GM21515 (cell line): ENCODE data around the gene CLASP1.
"Not testable (repeated sequence)": the region's sequence is repeated elsewhere in the genome, so short reads cannot be mapped to it uniquely, and the experiment has no call there.

Experiments
- ATAC-seq: cut with Tn5 transposase; IDR thresholded peaks from one replicate; pipeline ENCODE4 v1.9.1; 2021; ENCODE audit not compliant: unreplicated experiment

CLASP1 gene

DNA sequence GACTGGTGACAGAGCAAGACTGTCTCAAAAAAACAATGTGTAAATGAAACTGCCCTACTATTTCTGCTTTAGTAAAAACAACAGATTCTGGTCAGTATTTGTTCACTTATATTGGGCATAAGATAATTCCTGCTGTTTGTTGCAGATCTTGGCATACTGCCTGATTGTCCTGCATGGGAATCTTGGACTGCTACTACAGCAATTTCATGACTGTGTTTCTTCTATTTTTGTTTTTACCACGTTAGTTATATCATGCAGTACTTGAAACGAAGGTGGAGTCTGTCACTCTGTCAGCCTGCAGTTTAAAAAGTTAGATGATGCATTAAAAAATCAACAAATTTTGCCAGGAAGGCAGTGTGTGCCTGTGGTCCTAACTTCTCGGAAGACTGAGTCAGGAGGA lies 14.2 kb upstream of the CLASP1 start:
- ATAC-seq, result no peak

DNA sequence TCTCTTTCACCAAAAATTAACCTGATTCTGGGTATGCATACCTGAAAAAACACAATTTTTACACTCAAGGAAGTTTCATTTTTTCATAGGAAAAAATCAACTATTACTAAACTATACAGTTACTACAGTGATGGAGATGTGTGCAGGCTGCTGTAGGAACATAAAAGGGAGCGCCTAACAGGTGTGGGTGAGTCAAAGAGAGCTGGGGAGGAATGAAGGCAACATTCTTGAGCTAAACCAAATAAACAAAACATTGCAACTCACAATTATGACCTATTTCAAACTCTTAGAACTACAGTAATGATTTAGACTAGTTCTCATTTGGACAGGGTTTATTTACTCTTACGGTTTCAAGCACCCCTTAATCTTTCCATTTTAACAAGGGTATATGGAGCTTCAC lies 13.4 kb upstream of the CLASP1 start:
- ATAC-seq, result no peak

DNA sequence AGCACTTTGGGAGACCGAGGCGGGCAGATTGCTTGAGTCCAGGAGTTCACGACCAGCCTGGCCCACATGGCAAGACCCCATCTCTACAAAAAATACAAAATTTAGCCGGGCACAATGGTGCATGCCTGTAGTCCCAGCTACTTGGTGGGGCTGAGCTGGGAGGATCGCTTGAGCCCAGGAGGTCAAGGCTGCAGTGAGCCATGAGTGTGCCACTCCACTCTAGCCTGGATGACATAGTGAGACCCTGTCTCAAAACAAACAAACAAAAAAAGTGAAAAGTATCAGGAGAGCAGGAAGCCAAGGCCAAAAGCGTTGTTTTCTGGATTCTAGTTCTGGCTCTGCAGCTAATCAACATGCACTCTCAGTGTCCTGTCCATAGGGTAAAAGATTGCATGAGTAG lies 10.7 kb upstream of the CLASP1 start:
- ATAC-seq, result no peak

DNA sequence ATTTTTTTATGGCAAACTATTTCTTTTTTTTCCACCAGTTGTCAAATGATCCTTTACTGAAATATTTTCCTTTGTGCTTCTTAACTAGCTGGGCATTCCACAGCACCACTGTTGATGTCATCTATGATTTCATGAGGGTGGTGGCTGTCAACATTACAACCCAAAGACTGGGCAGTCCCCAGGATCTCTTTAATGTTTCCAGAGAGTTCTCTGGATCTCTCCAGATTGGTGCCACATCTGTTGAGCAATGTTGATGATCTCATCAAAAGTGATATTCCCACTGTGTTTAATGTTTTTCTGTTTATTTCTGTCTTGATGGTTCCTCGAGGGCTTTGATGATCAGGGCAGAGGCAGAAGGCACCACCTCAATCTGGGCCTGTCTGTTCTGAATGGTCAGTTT lies 9.1 kb upstream of the CLASP1 start:
- not testable (repeated sequence) for ATAC-seq

DNA sequence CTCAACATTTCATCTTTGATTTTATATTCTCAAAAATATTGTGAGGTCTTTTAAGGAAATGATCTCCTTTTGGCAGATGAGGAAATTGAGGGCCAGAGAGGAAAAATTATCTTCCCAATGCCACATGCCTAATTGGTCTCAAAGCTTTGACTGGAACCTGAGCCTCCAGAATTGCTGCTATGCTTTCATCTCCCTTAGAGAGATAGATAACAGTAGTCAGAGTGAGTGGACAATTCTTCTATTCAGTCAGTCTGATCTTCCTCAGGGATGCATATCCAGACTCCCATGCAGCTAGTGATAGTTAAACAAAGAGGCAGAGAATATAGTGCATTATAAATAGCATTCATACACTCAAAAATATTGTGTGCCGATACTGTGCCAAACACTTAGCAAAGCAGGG lies 3.8 kb upstream of the CLASP1 start:
- no peak for ATAC-seq

DNA sequence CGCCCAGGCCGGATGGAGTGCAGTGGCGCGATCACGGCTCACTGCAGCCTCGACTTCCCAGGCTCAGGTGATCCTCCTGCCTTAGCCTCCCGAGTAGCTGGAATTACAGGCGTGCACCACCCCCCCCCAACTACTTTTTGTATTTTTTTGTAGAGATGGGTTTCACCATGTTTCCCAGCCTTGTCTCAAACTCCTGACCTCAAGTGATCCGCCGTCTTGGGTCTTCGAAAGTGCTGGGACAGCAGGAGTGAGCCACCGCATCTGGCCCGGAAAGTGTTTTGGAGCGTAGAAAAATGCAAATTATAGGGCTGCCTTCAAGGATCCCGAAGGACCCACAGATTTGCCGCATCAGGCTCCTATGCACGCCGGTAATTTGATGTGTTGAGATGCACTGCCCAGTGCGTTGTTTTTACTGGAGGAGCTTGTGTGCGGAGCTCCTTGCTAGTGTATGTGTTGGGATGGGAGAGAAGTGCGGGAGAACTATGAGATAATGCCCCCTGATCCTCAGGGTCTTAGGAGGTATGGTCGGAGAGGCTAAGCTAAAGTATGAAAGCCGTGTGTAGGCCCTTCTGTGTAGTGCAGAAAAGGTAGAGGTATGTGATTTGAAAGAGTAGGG lies 1.2 kb upstream of the CLASP1 start:
- no peak for ATAC-seq

DNA sequence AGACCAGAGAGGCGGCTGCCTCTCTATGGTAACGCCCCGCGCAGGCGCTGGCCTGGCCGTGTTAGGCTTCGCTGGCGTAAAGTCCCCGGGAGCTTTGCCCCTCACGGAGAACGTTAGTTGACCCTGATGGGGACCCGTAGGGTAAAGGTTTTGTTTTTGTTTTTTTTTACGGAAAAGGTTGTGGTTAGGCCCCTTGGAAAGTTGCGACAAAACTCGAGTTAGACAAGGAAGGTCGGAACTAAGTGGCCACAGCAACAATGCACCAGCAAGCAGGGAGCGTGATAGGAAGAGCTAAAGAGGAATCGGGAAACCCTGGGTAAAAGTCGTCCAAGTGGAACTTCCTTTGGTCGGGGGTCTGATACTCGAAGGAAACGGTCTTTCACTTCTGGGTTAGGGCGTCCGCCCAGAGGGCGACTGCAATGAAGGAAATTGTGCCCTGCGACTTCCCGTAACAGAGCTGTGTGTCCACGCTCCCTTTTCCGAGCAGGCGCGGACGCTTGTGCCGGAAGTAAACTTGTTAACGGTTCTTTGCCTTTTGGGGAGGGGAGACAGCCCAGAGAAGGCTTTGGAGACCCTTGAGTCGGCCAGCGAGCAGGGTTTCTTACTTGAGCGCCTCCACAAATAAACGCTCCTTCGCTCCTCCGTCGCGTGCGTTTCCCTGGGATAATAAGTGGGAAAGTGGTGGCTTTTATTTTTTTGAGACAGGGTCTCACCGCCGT lies 493 bp upstream of the CLASP1 start:
- ATAC-seq, result peak; percentile 87

DNA sequence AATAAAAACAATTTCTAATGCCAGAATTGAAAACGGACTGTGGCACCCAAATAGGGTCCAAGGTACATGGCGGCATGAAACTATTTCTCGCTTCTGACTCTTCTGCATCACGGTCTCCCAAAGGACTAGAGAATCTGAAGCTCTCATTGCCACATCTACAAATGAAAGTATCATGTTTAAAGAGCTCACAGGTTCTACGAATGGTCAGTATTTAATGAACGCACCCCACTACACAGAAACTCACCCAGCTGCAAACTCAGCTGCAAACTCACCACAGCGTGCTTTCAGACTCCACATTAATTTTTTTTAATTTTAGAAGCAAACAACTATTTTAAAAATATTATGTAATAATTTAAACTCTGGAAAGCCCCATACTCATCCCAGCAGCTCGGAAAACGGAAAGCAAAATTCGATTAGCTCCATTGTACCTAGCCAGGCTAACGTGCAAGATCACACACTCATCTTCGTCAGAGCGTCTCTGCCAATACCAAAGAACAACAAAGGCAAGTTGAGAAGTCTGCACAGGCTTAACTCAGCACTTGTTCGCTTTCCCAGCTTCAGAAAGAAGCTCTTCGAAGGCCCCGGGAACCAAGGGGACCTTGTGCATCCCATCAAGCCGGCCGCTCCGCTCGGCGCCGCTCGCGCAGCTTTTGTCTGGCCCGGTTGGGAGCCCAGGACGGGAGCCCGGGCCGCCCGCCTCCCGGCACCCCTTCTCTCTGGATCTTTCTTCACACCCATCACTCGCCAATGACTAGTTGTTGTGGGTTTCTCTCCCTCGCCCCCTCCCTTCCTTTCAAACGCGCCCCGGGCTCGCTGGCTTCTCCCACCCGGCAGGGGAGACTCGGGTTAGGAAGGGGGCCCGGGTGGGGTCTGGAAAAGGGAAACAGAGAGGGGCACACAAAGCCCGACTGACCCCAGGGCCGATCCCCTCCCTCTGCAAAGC lies 785 bp downstream of the CLASP1 start:
- ATAC-seq, result peak; percentile 23

DNA sequence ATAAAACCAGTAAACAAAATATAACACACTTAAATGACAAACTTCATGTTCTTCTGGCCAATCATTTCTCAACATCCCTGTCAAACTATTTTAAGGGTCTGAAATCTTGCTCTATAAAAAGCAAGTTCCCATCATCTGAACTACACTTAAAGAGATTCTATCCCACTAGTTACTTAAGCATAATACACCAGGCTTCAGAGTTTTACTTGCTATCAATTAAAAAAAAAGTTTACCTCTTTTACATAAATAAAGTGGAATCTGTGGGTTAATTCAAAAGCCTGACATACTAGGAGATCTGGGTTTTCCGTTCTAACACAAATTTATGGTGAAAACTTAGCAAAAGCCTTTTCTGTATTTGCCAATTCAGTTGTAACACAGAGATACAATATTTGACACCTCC lies 1.9 kb downstream of the CLASP1 start:
- ATAC-seq, result no peak

DNA sequence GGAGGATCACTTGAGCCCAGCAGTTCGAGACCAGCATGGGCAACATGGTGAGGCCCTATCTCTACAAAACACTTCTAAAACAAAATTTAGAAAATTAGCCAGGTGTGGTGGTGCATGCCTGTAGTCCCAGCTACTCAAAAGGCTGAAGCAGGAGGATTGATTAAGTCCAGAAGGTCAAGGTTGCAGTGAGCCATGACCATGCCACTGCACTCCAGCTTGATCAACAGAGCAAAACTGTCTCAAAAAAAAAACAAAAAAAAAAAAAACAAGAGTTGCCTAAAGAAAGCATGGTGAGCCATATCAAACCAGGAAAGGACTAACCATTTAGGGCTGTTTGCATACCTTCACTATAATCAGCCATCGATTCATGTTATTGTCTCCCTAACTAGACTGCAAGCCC lies 4.5 kb downstream of the CLASP1 start:
- ATAC-seq, result no peak

DNA sequence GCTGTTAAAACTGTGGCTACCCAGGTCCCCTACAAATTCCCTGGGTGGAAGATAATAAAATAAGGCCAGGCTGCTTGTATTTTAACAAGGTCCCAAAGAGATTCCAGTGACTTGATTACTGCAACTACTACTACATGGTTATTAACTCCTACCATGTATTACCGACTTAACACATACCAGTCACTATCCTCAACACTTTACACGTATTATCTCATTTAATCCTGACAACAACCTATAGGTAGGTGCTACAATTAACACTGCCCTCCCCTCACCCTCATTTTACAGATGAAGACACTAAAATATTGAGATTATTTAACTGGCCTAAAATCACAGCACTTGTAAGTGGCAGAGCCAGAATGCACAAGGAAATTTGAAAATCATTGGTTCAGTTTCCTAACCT lies 5.4 kb downstream of the CLASP1 start:
- ATAC-seq, result no peak

DNA sequence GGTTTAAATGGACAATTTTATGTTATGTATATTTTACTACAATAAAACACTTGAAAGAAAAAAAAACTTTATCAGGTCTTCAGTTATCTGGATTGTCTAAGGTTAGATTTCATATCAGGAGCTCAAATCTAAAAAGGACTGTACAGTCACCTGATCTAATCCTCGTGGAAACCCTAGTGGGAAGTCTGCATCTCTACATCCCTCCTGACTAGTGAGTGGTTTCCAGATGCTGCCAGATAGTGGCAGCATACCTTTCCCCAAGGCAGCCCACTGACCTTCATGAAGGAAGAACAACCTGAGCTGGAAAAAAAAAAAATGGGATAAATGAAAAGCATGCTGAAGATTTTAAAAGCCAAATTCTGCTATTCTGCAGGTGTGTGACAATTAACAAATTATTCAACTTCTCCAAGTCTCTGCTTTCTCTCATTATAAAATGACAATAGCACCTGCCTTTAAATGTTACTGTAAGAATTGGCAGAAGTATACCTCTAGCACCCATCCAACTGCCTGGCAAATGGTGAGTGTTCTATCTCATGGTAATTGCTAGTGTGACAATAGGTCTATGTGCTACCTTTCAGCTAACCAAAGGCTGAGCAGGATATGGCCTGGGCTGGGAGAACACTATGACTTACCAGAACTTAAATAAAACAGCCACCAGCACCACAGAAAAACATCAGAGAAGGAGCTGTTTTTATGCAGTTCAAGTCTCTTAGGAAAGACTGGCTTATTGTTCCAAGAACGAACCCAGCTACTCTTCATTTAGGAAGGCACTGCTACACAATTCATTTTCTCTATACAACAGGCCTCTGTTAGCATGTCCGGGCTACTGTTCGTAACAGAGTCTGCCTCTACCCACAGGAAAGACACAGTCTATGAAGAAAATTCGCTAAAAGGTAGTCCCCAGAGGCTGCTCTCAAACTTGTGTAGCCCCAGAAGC lies 8.6 kb downstream of the CLASP1 start:
- no peak for ATAC-seq

DNA sequence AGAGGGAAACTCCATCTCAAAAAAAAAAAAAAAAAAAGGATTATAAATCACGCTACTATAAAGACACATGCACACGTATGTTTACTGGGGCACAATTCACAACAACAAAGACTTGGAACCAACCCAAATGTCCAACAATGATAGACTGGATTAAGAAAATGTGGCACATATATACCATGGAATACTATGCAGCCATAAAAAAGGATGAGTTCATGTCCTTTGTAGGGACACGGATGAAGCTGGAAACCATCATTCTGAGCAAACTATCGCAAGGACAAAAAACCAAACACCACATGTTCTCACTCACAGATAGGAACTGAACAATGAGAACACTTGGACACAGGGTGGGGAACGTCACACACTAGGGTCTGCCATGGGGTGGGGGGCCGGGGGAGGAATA lies 9.4 kb downstream of the CLASP1 start:
- ATAC-seq, result not testable (repeated sequence)

DNA sequence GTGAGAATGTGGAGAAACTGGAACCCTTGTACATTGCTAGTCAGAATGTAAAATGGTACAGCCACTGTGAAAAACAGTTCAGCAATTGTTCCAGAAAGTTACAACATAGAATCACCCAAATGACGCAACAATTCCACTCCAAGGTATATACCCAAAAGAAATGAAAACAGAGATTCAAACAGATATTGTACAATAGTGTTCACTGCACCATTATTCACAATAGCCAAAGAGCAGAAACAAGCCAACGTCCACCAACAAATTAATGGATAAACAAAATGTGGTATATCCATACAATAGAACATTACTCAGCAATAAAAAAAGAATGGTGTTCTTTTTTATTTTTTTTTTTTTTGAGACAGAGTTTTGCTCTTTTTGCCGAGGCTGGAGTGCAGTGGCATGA lies 10.9 kb downstream of the CLASP1 start:
- no peak for ATAC-seq

DNA sequence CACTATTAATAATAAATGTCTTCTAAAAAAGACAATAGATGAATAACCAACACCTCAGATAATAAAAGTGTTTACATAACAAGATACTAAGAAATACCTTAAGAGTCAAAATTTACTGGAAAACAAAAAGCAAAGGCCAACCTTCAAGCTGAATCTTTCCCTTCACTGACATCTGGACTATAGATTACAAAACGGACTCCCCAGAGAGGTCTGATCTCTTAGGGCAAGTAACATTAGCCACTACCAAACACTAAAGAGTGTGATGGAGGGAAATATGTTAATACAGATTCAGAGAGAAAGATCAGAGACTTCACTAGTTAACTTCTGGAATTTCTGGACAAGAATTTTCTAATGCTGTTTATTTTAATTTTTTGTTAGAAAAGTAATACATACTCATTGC lies 13.9 kb downstream of the CLASP1 start:
- ATAC-seq, result no peak

DNA sequence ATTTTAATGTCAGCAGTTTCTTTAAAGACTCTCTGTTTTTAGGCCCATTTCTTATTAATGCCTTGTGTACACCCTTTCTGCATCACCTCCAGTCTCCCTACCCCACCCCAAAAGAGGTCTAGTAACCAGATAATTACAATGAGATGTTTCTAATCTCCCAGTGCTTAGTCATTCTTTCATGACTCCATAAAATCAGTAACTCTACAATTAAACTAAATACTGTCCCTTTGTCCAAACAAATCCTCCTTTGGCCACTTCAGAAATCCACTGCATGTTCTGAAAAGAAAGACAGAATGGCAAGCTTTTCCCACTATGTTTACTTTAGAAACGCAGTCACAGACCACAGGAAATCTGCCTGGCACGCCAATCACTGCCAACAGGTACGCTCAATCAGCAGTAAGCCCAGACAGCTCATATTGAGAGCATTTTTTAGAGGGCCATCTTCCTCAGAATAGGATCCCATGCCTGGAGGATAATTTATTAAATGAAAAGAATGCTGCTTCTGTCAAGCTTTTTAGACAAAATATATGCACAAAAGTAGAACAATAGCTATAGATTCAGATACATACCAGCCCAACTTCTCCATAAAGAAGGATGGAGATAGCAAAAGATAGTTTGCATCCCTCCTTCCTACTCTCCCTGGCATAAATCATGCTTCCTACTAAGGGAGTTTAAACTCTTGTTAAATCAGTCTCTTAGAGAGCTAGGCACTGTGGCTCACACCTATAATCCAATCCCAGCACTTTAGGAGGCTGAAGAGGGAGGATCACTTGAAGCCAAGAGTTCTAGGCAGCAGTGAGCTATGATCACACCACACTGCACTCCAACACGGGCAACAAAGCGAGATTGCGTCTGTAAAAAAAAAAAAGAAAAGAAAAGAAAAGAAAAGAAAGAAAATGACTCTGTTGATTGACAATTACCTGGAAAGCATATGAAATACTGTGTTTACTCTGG lies 14.6 kb downstream of the CLASP1 start:
- ATAC-seq, result no peak

DNA sequence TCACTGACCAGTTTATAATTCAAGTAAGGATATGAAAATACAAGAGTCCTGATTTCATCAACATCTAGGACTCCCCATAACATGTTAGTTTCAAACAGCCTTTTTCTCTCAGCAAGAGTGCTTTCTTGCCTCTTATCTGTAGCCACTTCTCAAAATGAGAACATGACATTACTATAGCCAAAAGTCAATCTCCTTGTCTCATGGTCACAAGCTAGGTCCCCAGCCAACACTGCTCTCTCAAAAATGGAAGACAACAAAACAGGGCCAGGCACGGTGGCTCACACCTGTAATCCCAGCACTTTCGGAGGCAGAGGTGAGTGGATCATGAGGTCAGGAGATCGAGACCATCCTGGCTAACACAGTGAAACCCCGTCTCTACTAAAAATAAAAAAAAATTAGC lies 15.8 kb downstream of the CLASP1 start:
- ATAC-seq, result no peak

DNA sequence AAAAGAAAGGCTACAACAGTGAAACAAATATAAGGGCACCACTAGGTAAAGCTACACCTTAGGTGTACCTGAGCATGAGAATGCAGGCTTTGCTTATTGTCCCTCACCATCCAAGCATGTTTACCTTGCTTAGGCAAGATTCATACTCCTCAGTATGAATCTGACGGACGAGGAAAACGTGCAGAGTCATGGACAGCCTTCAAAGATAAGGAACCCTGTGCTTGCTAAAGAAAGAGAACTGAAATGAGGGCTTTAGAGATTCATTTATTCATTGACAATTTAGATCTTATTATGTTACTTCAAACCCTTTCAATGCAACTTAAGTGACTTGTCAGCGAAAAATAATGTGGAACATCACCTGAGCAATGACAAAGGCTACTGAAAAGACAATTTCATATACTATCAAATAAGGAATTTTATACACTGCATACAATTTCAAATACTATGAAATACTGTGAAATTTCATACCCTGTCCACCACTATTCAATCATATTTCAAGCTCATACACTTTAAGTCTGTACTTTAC lies 21.7 kb downstream of the CLASP1 start:
- ATAC-seq, result no peak

DNA sequence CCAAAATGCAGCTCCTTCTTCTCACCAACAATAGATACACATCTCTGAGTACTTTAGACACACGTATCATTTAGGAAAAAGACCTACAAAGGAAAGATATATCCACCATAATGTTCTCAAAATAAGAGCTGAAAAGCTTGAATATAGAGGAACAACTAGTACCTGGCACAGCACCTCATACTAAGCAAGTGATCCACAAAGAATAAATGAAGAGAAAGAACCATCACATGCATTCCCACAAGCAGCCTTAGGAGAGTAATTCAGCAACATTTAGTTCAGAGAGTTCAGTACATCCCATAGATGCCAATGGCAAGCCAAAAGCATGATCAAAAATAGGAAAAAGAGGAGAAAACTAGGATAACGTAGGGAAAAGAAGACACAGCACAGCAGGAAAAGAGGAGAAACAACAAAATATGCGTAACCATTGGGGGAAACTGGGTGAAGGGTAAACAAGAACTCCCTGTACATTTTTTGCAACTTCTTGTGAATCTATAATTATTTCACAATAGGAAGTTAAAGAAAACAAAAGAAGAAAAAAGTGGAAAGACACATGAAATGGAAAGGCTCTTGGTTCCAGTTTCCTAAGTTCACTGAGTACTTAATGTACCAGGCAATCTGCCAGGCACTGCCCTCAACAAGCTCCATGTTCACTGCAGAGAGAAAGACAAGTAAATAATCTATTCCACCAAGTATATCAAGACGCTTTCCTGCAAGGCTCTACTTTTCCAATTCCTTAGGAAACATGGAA lies 22.3 kb downstream of the CLASP1 start:
- ATAC-seq, result no peak
